Subcutaneous abdominal adipose tissue (tissue), 5 donors: ENCODE results near the gene TMPRSS11E.
"Not testable (repeated sequence)": the region's sequence is repeated elsewhere in the genome, so short reads cannot be mapped to it uniquely, and the experiment has no call there.

ENCODE experiments used
- H3K27ac ChIP-seq: one replicate; pipeline ENCODE4 v1.7.0; 2013; ENCODE audit warnings: low read depth, mild to moderate bottlenecking, inconsistent platforms, low read length, moderate library complexity
- H3K27me3 ChIP-seq, 5 donors: one replicate each; pipeline ENCODE4 v1.7.0; 2013; ENCODE audit warnings: low read length in 5 of 5, inconsistent platforms in 1 of 5; ENCODE audit not compliant: control insufficient read depth in 5 of 5, insufficient read depth in 4 of 5
- H3K36me3 ChIP-seq, 5 donors: one replicate each; pipeline ENCODE4 v1.7.0; 2013; ENCODE audit warnings: low read length in 5 of 5; ENCODE audit not compliant: control insufficient read depth in 5 of 5, insufficient read depth in 5 of 5
- H3K4me1 ChIP-seq, 5 donors: one replicate each; pipeline ENCODE4 v1.7.0; 2013; ENCODE audit warnings: low read length in 5 of 5, mild to moderate bottlenecking in 3 of 5, moderate library complexity in 1 of 5; ENCODE audit not compliant: control insufficient read depth in 5 of 5, insufficient read depth in 5 of 5
- H3K4me3 ChIP-seq, 5 donors: one replicate each; pipeline ENCODE4 v1.7.0; 2013; ENCODE audit warnings: low read length in 5 of 5, low read depth in 1 of 5
- H3K9ac ChIP-seq, 5 donors: one replicate each; pipeline ENCODE4 v1.7.0; 2013; ENCODE audit warnings: low read length in 5 of 5, mild to moderate bottlenecking in 4 of 5, moderate library complexity in 3 of 5
- H3K9me3 ChIP-seq, 5 donors: one replicate each; pipeline ENCODE4 v1.7.0; 2013; ENCODE audit warnings: low read length in 5 of 5; ENCODE audit not compliant: control insufficient read depth in 5 of 5
- donor health status: healthy.
- donor health status: healthy.
- donor health status: healthy.
- donor health status: healthy.
- donor health status: healthy.

Gene TMPRSS11E

DNA sequence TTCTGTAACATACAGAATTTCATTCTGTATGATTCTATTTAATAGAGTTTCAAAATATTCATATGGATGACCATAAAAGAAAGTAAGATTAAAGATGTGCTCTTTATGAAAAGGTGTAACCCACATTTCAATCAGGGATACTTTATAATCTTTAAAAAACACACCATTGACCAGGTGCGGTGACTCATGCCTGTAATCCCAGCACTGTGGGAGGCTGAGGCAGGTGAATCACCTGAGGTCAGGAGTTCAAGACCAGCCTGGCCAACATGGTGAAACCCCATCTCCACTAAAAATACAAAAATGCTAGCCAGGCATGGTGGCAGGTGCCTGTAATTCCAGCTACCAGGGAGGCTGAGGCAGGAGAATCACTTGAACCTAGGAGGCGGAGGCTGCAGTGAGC lies 35.2 kb upstream of the TMPRSS11E start:
- not testable (repeated sequence) for H3K9me3 ChIP-seq, H3K9ac ChIP-seq, H3K36me3 ChIP-seq, H3K4me3 ChIP-seq, H3K27me3 ChIP-seq, H3K27ac ChIP-seq, H3K4me1 ChIP-seq

DNA sequence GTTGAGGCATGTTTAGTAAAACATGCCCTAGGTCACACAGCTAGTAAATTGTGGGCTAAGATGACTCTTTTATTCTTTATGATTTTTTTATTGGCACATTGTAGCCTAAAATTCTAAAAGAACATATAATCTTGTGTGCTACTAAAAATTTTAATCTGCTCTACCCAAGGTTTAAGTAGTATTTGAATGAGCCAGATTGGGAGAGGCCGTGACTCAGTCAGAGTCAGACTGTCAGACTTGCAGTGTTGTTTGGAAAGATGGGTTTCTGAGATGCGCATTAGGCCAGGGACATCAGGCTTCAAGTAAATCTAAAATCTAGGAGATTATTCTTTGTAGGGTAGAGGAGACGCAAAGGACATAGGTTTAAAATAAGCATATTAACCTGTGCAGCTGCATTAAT lies 30.7 kb upstream of the TMPRSS11E start:
- Histone ChIP-seq H3K9ac (no peak overlapping the region), H3K27ac (no peak overlapping the region), H3K9me3 (peaks cover 0 to 7% (median 0%) of the 10 kb centered on the region in 5 donors), H3K36me3 (no peaks in the 10 kb centered on the region), H3K4me3 (no peak overlapping the region), H3K27me3 (no peaks in the 10 kb centered on the region), H3K4me1 (no peaks in the 10 kb centered on the region)

DNA sequence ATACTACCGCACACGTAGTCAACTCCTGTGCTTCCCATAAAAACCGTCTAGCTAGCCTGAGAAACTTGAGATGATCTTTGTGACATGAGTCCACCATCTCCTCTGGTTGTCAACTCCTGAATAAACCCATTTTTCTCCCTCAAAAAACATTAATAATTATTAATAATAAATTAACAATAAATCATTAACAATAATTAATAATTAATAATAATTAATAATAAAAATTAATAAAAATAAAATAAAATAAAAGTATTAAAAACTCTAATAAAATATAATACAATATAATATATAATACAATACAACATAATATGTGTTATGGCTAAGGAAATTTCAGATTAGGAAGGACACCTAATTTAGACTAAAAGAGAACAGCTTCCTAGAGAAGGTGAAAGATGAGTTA lies 20.7 kb upstream of the TMPRSS11E start:
- no peaks in the 10 kb centered on the region for H3K27me3 ChIP-seq
- H3K4me3 ChIP-seq: no peak overlapping the region
- H3K9ac ChIP-seq: no peak overlapping the region
- H3K4me1 ChIP-seq: no peaks in the 10 kb centered on the region
- no peak overlapping the region for H3K27ac ChIP-seq
- no peaks in the 10 kb centered on the region for H3K9me3 ChIP-seq
- no peaks in the 10 kb centered on the region for H3K36me3 ChIP-seq

DNA sequence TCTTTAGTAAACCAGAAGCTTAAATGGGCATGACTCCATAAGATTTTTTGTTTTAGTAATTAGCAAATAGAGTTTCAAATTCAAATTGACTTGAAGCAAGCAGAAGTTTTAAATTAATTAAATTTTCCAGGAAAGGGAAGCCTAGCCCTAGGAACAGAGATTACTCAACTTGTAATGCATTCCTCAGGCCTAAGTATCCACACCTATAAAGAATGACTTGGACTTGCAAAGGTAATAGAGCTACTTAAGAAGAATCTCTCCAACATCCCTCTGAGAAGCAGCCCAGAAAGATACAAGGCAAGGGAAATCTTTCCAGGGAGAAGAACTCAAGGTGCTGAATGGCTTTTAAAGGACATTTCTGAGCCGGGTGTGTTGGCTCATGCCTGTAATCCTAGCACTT lies 16.9 kb upstream of the TMPRSS11E start:
- H3K27me3 ChIP-seq: no peaks in the 10 kb centered on the region
- H3K36me3 ChIP-seq: no peaks in the 10 kb centered on the region
- H3K9ac ChIP-seq: no peak overlapping the region
- no peaks in the 10 kb centered on the region for H3K9me3 ChIP-seq
- no peaks in the 10 kb centered on the region for H3K4me1 ChIP-seq
- no peak overlapping the region for H3K4me3 ChIP-seq
- H3K27ac ChIP-seq: no peak overlapping the region

DNA sequence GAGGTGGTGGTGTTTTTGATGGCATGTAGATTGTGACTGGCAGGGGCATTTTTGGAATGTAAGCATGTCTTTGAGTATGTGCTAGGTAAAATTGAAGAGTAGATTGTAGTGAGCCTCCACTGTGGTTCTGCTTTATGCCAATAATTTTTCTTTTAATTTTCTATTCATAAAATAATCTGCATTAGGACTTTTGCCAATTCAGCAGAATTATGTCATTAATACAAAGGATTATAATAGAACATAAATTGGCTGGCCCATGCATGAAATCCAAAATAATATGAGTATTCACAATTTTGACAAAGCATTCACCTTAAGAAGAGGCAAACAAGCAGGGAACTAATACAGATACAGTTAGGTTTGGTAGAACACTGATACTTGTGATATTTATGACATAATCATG lies 14.9 kb upstream of the TMPRSS11E start:
- no peak overlapping the region for H3K27ac ChIP-seq
- no peak overlapping the region for H3K9ac ChIP-seq
- H3K9me3 ChIP-seq: no peaks in the 10 kb centered on the region
- no peaks in the 10 kb centered on the region for H3K4me1 ChIP-seq
- H3K4me3 ChIP-seq: no peak overlapping the region
- H3K36me3 ChIP-seq: no peaks in the 10 kb centered on the region
- no peaks in the 10 kb centered on the region for H3K27me3 ChIP-seq

DNA sequence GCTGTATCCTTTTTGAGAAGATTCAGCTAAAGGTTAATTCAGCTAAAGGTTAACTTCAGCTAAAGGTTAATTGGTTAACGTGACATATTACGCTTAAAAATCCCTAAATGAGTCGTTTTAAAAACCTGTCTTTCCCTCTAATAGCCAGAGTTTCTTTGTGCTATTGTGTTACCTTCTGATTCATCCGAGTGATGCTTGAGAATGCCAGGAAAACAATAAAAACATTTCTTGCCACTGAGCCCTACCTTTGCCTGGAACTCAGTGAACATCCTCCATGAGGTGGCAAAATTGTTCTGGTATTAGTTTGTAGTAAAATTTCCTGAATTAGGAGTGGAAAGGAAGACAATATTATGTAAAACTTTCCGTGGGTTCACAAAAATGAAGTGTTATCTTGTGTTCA lies 13.7 kb upstream of the TMPRSS11E start:
- no peaks in the 10 kb centered on the region for H3K9me3 ChIP-seq
- no peak overlapping the region for H3K4me3 ChIP-seq
- H3K27ac ChIP-seq: no peak overlapping the region
- no peaks in the 10 kb centered on the region for H3K4me1 ChIP-seq
- no peaks in the 10 kb centered on the region for H3K36me3 ChIP-seq
- H3K27me3 ChIP-seq: no peaks in the 10 kb centered on the region
- H3K9ac ChIP-seq: no peak overlapping the region

DNA sequence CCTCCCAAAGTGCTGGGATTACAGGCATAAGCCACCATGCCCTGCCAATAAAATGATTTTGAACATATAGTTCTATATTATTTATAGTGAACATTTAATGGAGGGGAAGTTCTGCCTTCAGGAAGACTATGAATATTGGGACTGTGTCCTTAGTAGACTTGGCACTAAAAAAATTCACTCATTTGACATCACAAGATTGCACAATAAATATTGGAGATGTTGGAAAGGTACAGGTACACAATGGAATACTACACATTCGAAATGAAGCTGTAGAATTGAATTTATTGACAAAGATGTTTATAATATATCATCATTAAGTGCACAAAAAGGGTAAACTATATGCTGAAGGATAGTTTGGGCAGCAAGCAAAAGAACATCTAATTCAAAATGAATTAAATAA lies 13.0 kb upstream of the TMPRSS11E start:
- no peaks in the 10 kb centered on the region for H3K36me3 ChIP-seq
- H3K27me3 ChIP-seq: no peaks in the 10 kb centered on the region
- H3K4me1 ChIP-seq: no peaks in the 10 kb centered on the region
- H3K9me3 ChIP-seq: no peaks in the 10 kb centered on the region
- no peak overlapping the region for H3K9ac ChIP-seq
- H3K27ac ChIP-seq: no peak overlapping the region
- H3K4me3 ChIP-seq: no peak overlapping the region

DNA sequence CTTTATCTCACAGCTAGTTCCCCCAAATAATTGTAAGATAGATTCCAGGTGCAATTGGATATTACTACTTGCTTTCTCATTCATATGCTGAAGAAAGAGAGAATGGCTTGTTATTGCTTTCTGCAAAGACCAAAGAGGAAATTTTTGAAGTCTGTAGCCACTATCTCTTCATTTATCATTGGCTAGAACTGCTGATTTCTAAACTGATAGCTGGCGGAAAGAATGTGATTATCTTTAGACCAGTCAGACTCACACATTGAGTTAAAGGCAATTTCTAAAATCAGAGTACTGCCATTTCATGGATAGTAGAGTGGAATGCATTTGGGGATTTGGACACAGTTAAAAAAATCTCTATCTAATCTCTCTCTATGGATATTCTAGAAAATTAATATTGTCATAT lies 12.4 kb upstream of the TMPRSS11E start:
- Histone ChIP-seq H3K9ac (no peak overlapping the region), H3K27ac (no peak overlapping the region), H3K4me1 (no peaks in the 10 kb centered on the region), H3K27me3 (no peaks in the 10 kb centered on the region), H3K4me3 (no peak overlapping the region), H3K9me3 (no peaks in the 10 kb centered on the region), H3K36me3 (no peaks in the 10 kb centered on the region)

DNA sequence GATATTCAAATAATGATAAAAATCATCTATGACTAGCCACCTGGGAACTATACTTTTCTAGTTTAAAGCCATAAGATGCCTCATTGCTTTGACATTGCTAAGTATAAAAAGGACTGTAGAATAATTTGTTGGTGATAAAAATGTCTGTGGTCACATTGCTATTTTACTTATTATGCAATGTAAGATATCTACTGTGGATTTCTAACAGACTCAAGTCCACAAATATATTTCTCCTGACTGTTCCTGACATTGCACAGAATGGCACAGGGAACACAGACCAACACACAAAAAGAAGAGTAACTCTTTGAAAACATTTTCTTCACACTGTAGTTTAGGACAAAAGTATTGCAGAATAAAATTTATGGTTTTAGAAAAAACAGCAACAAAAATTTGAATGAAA lies 2.2 kb upstream of the TMPRSS11E start:
- H3K27ac ChIP-seq: no peak overlapping the region
- H3K36me3 ChIP-seq: no peaks in the 10 kb centered on the region
- no peak overlapping the region for H3K4me3 ChIP-seq
- H3K9ac ChIP-seq: no peak overlapping the region
- no peaks in the 10 kb centered on the region for H3K27me3 ChIP-seq
- H3K4me1 ChIP-seq: no peaks in the 10 kb centered on the region
- H3K9me3 ChIP-seq: no peaks in the 10 kb centered on the region

DNA sequence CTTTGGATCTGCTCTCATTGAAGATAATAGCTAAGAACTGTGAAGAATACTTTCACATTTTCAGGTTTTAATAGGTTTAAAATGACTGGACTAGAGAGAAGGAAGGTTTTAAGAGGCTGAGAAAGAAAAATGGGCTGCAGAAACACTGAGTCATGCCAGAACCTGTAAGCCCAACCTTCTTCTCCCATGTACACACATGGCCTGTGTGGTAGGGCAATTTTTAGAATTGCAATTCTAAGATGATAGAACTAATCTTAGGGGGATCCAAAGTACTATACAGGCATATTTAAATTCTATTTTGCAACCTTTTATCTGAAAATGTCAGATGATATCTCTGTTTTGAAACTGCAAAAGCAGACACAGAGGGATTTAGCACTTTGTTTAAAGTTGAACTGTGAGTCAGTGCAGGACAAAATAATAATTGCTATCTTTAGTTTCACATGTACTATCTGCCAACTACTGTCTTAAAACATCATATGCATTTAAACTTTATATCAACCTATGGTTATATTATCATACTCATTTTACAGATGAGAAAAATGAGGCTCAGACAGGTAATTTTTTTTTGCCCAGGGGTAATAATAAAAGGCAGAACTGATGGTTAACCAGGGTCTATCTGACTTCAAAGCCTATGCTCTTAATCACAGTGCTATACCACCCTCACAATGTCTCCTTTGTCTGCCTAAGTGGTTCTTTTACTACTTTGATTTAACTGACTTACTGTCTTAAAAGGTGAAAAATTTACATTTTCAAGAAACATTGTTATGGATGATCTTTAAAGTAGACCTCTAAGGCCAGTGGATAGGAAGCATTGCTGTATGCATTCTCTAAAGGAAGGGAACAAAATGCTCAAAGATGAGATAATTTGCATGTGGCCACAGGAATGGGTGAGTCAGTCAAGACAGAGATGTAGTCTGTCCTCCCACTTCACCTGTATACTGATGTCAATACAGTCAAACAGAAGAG lies 4.3 kb downstream of the TMPRSS11E start:
- Histone ChIP-seq H3K9me3 (no peaks in the 10 kb centered on the region), H3K27me3 (no peaks in the 10 kb centered on the region), H3K4me1 (no peaks in the 10 kb centered on the region), H3K4me3 (no peak overlapping the region), H3K9ac (no peak overlapping the region), H3K27ac (no peak overlapping the region), H3K36me3 (no peaks in the 10 kb centered on the region)
